T47D (cell line): ENCODE results near the gene OGG1.
A peak's percentile ranks its signal among the peaks of the same experiment; 100 is the strongest.

Experiments
- DNase-seq, 2 experiments: peaks; one replicate each; pipeline versions ENCODE4 v3.0.0 to v3.0.0-alpha.2; 2011 to 2012; ENCODE audit warnings: low read depth in 1 of 2, low spot score in 1 of 2
- JUND ChIP-seq: IDR thresholded peaks from 2 replicates; pipeline ENCODE4 v1.6.1; 2012; ENCODE audit warnings: low read depth
- in situ Hi-C: cut with HindIII; loops from 2 replicates; pipeline ENCODE4 v1.10.0; 2016; ENCODE audit warnings: low sequenced_read_pairs, low pct_unique_long_range_greater_than_20kb

OGG1 gene

GRCh38 chr3:9715764-9716437 is 33.9 kb upstream of the OGG1 start:
- in situ Hi-C loops, result no loop called here
- peak; percentile 66; the same call in 1 of the 2 replicates for TF ChIP-seq JUND
- DNase-seq, result peak; percentile 79 to 88

- in situ Hi-C loops, result no loop called here
- no peak for DNase-seq
- no peak for TF ChIP-seq JUND
Measured at GRCh38 chr3:9716801-9717555, 32.8 kb upstream of the OGG1 start.

GRCh38 chr3:9717563-9717962 is 32.2 kb upstream of the OGG1 start:
- in situ Hi-C loops, result no loop called here
- DNase-seq, result no peak
- TF ChIP-seq JUND, result no peak

GRCh38 chr3:9718118-9718517 is 31.6 kb upstream of the OGG1 start:
- in situ Hi-C loops, result no loop called here
- no peak for TF ChIP-seq JUND
- DNase-seq, result no peak

- no peak for DNase-seq
Measured at GRCh38 chr3:9721015-9721699, 28.6 kb upstream of the OGG1 start.

GRCh38 chr3:9721700-9722060 is 28.1 kb upstream of the OGG1 start:
- TF ChIP-seq JUND, result no peak
- DNase-seq, result no peak
- in situ Hi-C loops, result no loop called here

More at GRCh38 chr3:9721015-9721699, 28.6 kb upstream of the OGG1 start:
- no peak for TF ChIP-seq JUND
- in situ Hi-C loops, result no loop called here

GRCh38 chr3:9725775-9726515 is 23.8 kb upstream of the OGG1 start:
- no peak for DNase-seq

GRCh38 chr3:9727041-9727595 is 22.6 kb upstream of the OGG1 start:
- in situ Hi-C loops, result no loop called here
- DNase-seq, result peak in 1 of 2 experiments; percentile 6
- no peak for TF ChIP-seq JUND

More at GRCh38 chr3:9725775-9726515, 23.8 kb upstream of the OGG1 start:
- no peak for TF ChIP-seq JUND
- in situ Hi-C loops, result no loop called here

GRCh38 chr3:9727743-9728142 is 22.0 kb upstream of the OGG1 start:
- TF ChIP-seq JUND, result no peak
- in situ Hi-C loops, result no loop called here
- no peak for DNase-seq

GRCh38 chr3:9729419-9729818 is 20.3 kb upstream of the OGG1 start:
- no peak for TF ChIP-seq JUND
- in situ Hi-C loops, result no loop called here
- no peak for DNase-seq

- TF ChIP-seq JUND, result no peak
- in situ Hi-C loops, result no loop called here
- DNase-seq, result peak in 1 of 2 experiments; percentile 67
Measured at GRCh38 chr3:9730657-9731205, 19.0 kb upstream of the OGG1 start.
